ENCODE measurements around the gene KLK7.

GRCh38 chr19:50968716-50969412 is 14.9 kb downstream of the KLK7 start:
- no peak for TF ChIP-seq CTCF (conservative IDR thresholded peaks at IDR 0.05; ENCODE audit: low read depth, low read length)
- TF ChIP-seq POLR2A (IDR thresholded peaks at IDR 0.05; ENCODE audit: low read depth, low read length) = no peak
- TF ChIP-seq RAD21 (IDR thresholded peaks at IDR 0.05; ENCODE audit: low read length) = no peak
- TF ChIP-seq RCOR1 (IDR thresholded peaks at IDR 0.05; ENCODE audit: insufficient replicate concordance, low read length) = no peak
- no peak for TF ChIP-seq USF2 (IDR thresholded peaks at IDR 0.05; ENCODE audit: low read depth, low read length)
- no peak for TF ChIP-seq MAZ (IDR thresholded peaks at IDR 0.05; ENCODE audit: borderline replicate concordance, low read depth, low read length)
- no peak for TF ChIP-seq SMC3 (IDR thresholded peaks at IDR 0.05; ENCODE audit: low read depth, low read length)
- TF ChIP-seq CEBPB (IDR thresholded peaks at IDR 0.05; ENCODE audit: low read depth, low read length) = no peak
- no peak for TF ChIP-seq MXI1 (IDR thresholded peaks at IDR 0.05; ENCODE audit: borderline replicate concordance, low read depth, low read length)
- TF ChIP-seq MAFK (IDR thresholded peaks at IDR 0.05; ENCODE audit: low read depth, low read length) = no peak
- TF ChIP-seq BHLHE40 (IDR thresholded peaks at IDR 0.05; ENCODE audit: low read depth, low read length) = no peak
- TF ChIP-seq RFX5 (IDR thresholded peaks at IDR 0.05; ENCODE audit: low read depth, low read length) = no peak
- TF ChIP-seq CHD1 (IDR thresholded peaks at IDR 0.05; ENCODE audit: low read depth, low read length) = no peak
